A549 (cell line): Measurements from ENCODE around the gene SIGLEC9. TPM values are rescaled to one million over a fixed set of nuclear protein-coding genes. Genes with fewer than 3 reads are reported as not detected.

Experiments used
- ATAC-seq, 2 experiments: fragments of 200-7000 bp in 1 of 2; fragments of >200 bp in 1 of 2; cut with Nextera tagmentation in 1 of 2; cut with Tn5 transposase in 1 of 2; 3 replicates each; pipeline versions ENCODE4 v1.8.0 to v1.9.1; 2018 to 2020; ENCODE audit warnings: mild to moderate bottlenecking in 1 of 2, moderate library complexity in 1 of 2
- CTCF ChIA-PET: fragments of 300-600 bp; sonication (Branson Sonifier 250); formaldehyde crosslinking; extraction: SDS; loops from one replicate; lab custom pipeline; 2021; ENCODE audit warnings: antibody characterized with exemption, inconsistent platforms; lab: Yijun Ruan, JAX
- POLR2A ChIA-PET: fragments of 350-600 bp; formaldehyde crosslinking; extraction: SDS; loops from one replicate; lab custom pipeline; 2021; ENCODE audit warnings: antibody characterized with exemption, inconsistent platforms; lab: Yijun Ruan, JAX
- DNase-seq, 2 experiments: peaks; one replicate each; pipeline versions ENCODE4 v3.0.0 to v3.0.0-alpha.2; 2011 to 2016; ENCODE audit warnings: low read depth in 1 of 2, low spot score in 1 of 2
- FAIRE-seq: peaks from 2 replicates; lab custom pipeline; 2011; peaks lifted over from hg19 to GRCh38; lab: Jason Lieb, UNC
- H3K27ac ChIP-seq, 2 experiments: fragments of >200 bp; sonication (Bioruptor Twin); formaldehyde crosslinking; 3 replicates each; pipeline ENCODE4 v1.5.1; 2016 to 2017
- H3K4me1 ChIP-seq: fragments of >200 bp; sonication (Bioruptor Twin); formaldehyde crosslinking; 3 replicates; pipeline ENCODE4 v1.6.1; 2016
- H3K4me2 ChIP-seq: fragments of >200 bp; sonication (Bioruptor Twin); formaldehyde crosslinking; 3 replicates; pipeline ENCODE4 v1.6.1; 2016
- H3K4me3 ChIP-seq: fragments of >200 bp; sonication (Bioruptor Twin); formaldehyde crosslinking; 3 replicates; pipeline ENCODE4 v1.5.1; 2016
- H3K9me3 ChIP-seq: fragments of >200 bp; sonication (Bioruptor Twin); formaldehyde crosslinking; 3 replicates; pipeline ENCODE4 v1.6.1; 2016
- E2F6 ChIP-seq: IDR thresholded peaks from 2 replicates; pipeline ENCODE4 v1.6.1; 2012; ENCODE audit warnings: low read depth, borderline replicate concordance
- EHF ChIP-seq: fragments of 250-450 bp; sonication (Bioruptor Pico); IDR thresholded peaks from 2 replicates; pipeline ENCODE4 v1.5.0; 2020; ENCODE audit warnings: mild to moderate bottlenecking
- EHMT2 ChIP-seq: fragments of 200-600 bp; sonication (generic); IDR thresholded peaks from 2 replicates; pipeline ENCODE4 v1.6.1; 2016; ENCODE audit warnings: antibody characterized with exemption, low read depth, mild to moderate bottlenecking, moderate library complexity
- ELK1 ChIP-seq: fragments of 150-350 bp; IDR thresholded peaks from 2 replicates; pipeline ENCODE4 v1.6.1; 2014; ENCODE audit warnings: low read depth, mild to moderate bottlenecking, low read length
- EP300 ChIP-seq, 2 experiments: fragments of >200 bp; sonication (Bioruptor Twin); formaldehyde crosslinking; IDR thresholded peaks; 2 replicates in 1 of 2; 3 replicates in 1 of 2; pipeline ENCODE4 v1.6.1; 2016 to 2017
- ESRRA ChIP-seq: fragments of 150-350 bp; IDR thresholded peaks from 2 replicates; pipeline ENCODE4 v1.6.1; 2014; ENCODE audit warnings: mild to moderate bottlenecking, low read length, borderline replicate concordance
- FOSL2 ChIP-seq, 2 experiments: fragments of 450-650 bp in 1 of 2; fragments of >200 bp in 1 of 2; sonication (Bioruptor Twin) in 1 of 2; formaldehyde crosslinking; IDR thresholded peaks; 2 replicates each; pipeline versions ENCODE4 v1.5.0 to v1.6.1; 2016 to 2020; ENCODE audit warnings: mild to moderate bottlenecking in 1 of 2, moderate library complexity in 1 of 2
- GATA3 ChIP-seq: IDR thresholded peaks from 2 replicates; pipeline ENCODE4 v1.6.1; 2012; ENCODE audit warnings: borderline replicate concordance
- HES2 ChIP-seq: fragments of >200 bp; sonication (Bioruptor Twin); formaldehyde crosslinking; IDR thresholded peaks from 2 replicates; pipeline ENCODE4 v1.6.1; 2016
- HMGXB4 ChIP-seq: fragments of 250-450 bp; sonication (Bioruptor Pico); IDR thresholded peaks from 2 replicates; pipeline ENCODE4 v1.5.0; 2021; ENCODE audit warnings: mild to moderate bottlenecking, moderate library complexity, borderline replicate concordance
- HOXA7 ChIP-seq: fragments of 250-450 bp; sonication (Bioruptor Pico); IDR thresholded peaks from 2 replicates; pipeline ENCODE4 v1.5.0; 2020; ENCODE audit warnings: mild to moderate bottlenecking, moderate library complexity
- JUN ChIP-seq, 2 experiments: fragments of >200 bp; sonication (Bioruptor Twin); formaldehyde crosslinking; IDR thresholded peaks; 2 replicates in 1 of 2; 3 replicates in 1 of 2; pipeline ENCODE4 v1.6.1; 2016 to 2017
- JUNB ChIP-seq: fragments of >200 bp; sonication (Bioruptor Twin); formaldehyde crosslinking; IDR thresholded peaks from 2 replicates; pipeline ENCODE4 v1.6.1; 2016
- KDM1A ChIP-seq: fragments of 200-600 bp; sonication (generic); IDR thresholded peaks from 2 replicates; pipeline ENCODE4 v1.6.1; 2016; ENCODE audit warnings: low read depth, mild to moderate bottlenecking
- KDM5A ChIP-seq: fragments of 200-600 bp; sonication (generic); IDR thresholded peaks from 2 replicates; pipeline ENCODE4 v1.6.1; 2016; ENCODE audit warnings: antibody characterized with exemption, mild to moderate bottlenecking
- MAZ ChIP-seq: fragments of 150-350 bp; IDR thresholded peaks from 2 replicates; pipeline ENCODE4 v1.6.1; 2014; ENCODE audit warnings: antibody characterized with exemption, low read depth, low read length, borderline replicate concordance
- NFE2L2 ChIP-seq: fragments of 150-350 bp; conservative IDR thresholded peaks from 2 replicates; pipeline ENCODE4 v1.6.1; 2014; ENCODE audit warnings: low read length
- NR3C1 ChIP-seq: fragments of >200 bp; sonication (Bioruptor Twin); formaldehyde crosslinking; IDR thresholded peaks from 3 replicates; pipeline ENCODE4 v1.6.1; 2017
- PBX3 ChIP-seq: IDR thresholded peaks from 2 replicates; pipeline ENCODE4 v1.6.1; 2012
- POLR2AphosphoS2 ChIP-seq: conservative IDR thresholded peaks from 2 replicates; pipeline ENCODE4 v1.6.1; 2012; ENCODE audit warnings: low read length, improper control_type of control experiment, inconsistent platforms
- RCOR1 ChIP-seq: fragments of 150-350 bp; IDR thresholded peaks from 2 replicates; pipeline ENCODE4 v1.6.1; 2014; ENCODE audit warnings: antibody characterized with exemption, low read length, low read depth
- RFX5 ChIP-seq: fragments of 450-650 bp; IDR thresholded peaks from 2 replicates; pipeline ENCODE4 v1.7.1; 2014; ENCODE audit warnings: antibody characterized with exemption, mild to moderate bottlenecking, moderate library complexity
- SMC3 ChIP-seq: fragments of >200 bp; sonication (Bioruptor Twin); formaldehyde crosslinking; IDR thresholded peaks from 3 replicates; pipeline ENCODE4 v1.6.1; 2018; ENCODE audit warnings: inconsistent platforms
- SREBF2 ChIP-seq: fragments of 450-650 bp; IDR thresholded peaks from 2 replicates; pipeline ENCODE4 v1.6.1; 2014; ENCODE audit warnings: mild to moderate bottlenecking, moderate library complexity
- TFCP2L1 ChIP-seq: fragments of 250-450 bp; sonication (Bioruptor Pico); IDR thresholded peaks from 2 replicates; pipeline ENCODE4 v1.5.0; 2021; ENCODE audit warnings: mild to moderate bottlenecking
- ZSCAN20 ChIP-seq: fragments of 250-450 bp; sonication (Bioruptor Pico); IDR thresholded peaks from 2 replicates; pipeline ENCODE4 v1.8.0; 2022; ENCODE audit warnings: mild to moderate bottlenecking, moderate library complexity
- WGBS: methylation state at CpG from one replicate; pipeline ENCODE4 v1.1.6; 2017; ENCODE audit errors: missing lambda C conversion rate; 5-methylcytosine and 5-hydroxymethylcytosine counted together
- polyA plus RNA-seq, 4 experiments: library from polyadenylated mRNA; depleted of rRNA in 3 of 4; stranded (reverse); fragments of >200 nt; fragmentation: RNase III in 1 of 4; extraction: RNeasy Plus Mini Kit Qiagen cat#74134 plus additional on column Dnase treatment in 1 of 4; gene quantifications; 2 replicates in 3 of 4; 3 replicates in 1 of 4; pipeline ENCODE4 v1.2.3, GENCODE V29; 2011 to 2017

The SIGLEC9 gene
- polyA plus RNA-seq, 2 of the 4 experiments (the other 2 are of a cell fraction) = not detected

- H3K9me3 ChIP-seq = no peaks in the 10 kb centered on the region
- H3K4me1 ChIP-seq = peaks cover 10% of the 10 kb centered on the region; the same call in 1 of the 3 replicates
- no peak overlapping the region for H3K4me2 ChIP-seq
- no peak for TF ChIP-seq HOXA7 (CRISPR knock-in tag)
- no peak for TF ChIP-seq JUN (IDR thresholded peaks at IDR 0.05)
- TF ChIP-seq KDM5A = no peak
- no peak for TF ChIP-seq ZSCAN20 (CRISPR knock-in tag)
- CTCF ChIA-PET = interaction anchor here (2.2 kb wide), 1 partner anchor 78 kb away, joined by 8 read pairs; no protein-coding TSS in a partner anchor
- POLR2A ChIA-PET = no interaction called here
- FAIRE-seq (no peak), DNase-seq (no peak), ATAC-seq (no peak)
- 94% methylated on average over 20 of the region's 22 CpGs for WGBS
- H3K4me3 ChIP-seq = no peak overlapping the region
- no peak overlapping the region for H3K27ac ChIP-seq
Measured at GRCh38 chr19:51099047-51099382, 25.7 kb upstream of the SIGLEC9 start.

- Histone ChIP-seq H3K4me3 (no peak overlapping the region), H3K27ac (no peak overlapping the region), H3K4me1 (peaks cover 10% of the 10 kb centered on the region; the same call in 1 of the 3 replicates), H3K4me2 (no peak overlapping the region), H3K9me3 (no peaks in the 10 kb centered on the region)
- CTCF ChIA-PET = interaction anchor here (0.6 to 2.5 kb wide), 8 partner anchors 18 to 492 kb away, joined by 3 to 8 read pairs (median 4); no protein-coding TSS in a partner anchor
- no peak for DNase-seq
- TF ChIP-seq SREBF2 = no peak
- TF ChIP-seq MAZ = no peak
- no peak for TF ChIP-seq JUN (IDR thresholded peaks at IDR 0.05)
- no peak for TF ChIP-seq EHF (CRISPR knock-in tag)
- no peak for TF ChIP-seq HES2
- no peak for TF ChIP-seq RCOR1
- no peak for TF ChIP-seq POLR2AphosphoS2
- TF ChIP-seq KDM1A = no peak
- TF ChIP-seq GATA3 = no peak
- no peak for TF ChIP-seq EHMT2
- no peak for TF ChIP-seq NFE2L2
- TF ChIP-seq HMGXB4 = no peak
- POLR2A ChIA-PET = no interaction called here
- no peak for FAIRE-seq
- WGBS = 74% methylated on average over 3 of the region's 3 CpGs
- no peak for ATAC-seq
Measured at GRCh38 chr19:51100601-51101000, 24.1 kb upstream of the SIGLEC9 start.

GRCh38 chr19:51101171-51101865 is 23.4 kb upstream of the SIGLEC9 start:
- ATAC-seq (no peak), DNase-seq (no peak), FAIRE-seq (no peak)
- TF ChIP-seq ELK1 = no peak
- CTCF ChIA-PET = interaction anchor here (0.6 to 2.5 kb wide), 7 partner anchors 8 to 748 kb away, joined by 3 to 8 read pairs (median 5); no protein-coding TSS in a partner anchor
- Histone ChIP-seq H3K4me3 (no peak overlapping the region), H3K4me2 (no peak overlapping the region), H3K4me1 (peaks cover 10% of the 10 kb centered on the region; the same call in 1 of the 3 replicates), H3K27ac (no peak overlapping the region), H3K9me3 (no peaks in the 10 kb centered on the region)
- POLR2A ChIA-PET = no interaction called here
- 82% methylated on average over 5 of the region's 5 CpGs for WGBS

- Histone ChIP-seq H3K4me1 (peaks cover 7% of the 10 kb centered on the region), H3K9me3 (no peaks in the 10 kb centered on the region), H3K27ac (no peak overlapping the region), H3K4me2 (no peak overlapping the region), H3K4me3 (no peak overlapping the region)
- ATAC-seq = no peak
- CTCF ChIA-PET = interaction anchor here (1.0 to 1.2 kb wide), 2 partner anchors 8 to 433 kb away, joined by 4 to 5 read pairs; no protein-coding TSS in a partner anchor
- DNase-seq = no peak
- FAIRE-seq = no peak
- POLR2A ChIA-PET = no interaction called here
- 93% methylated on average over 7 of the region's 7 CpGs for WGBS
- TF ChIP-seq SMC3 (no peak), ESRRA (no peak), RFX5 (no peak), TFCP2L1 (CRISPR knock-in tag) (no peak), JUNB (no peak), PBX3 (no peak), EHMT2 (no peak), FOSL2 (IDR thresholded peaks at IDR 0.05) (no peak), FOSL2 (CRISPR knock-in tag; IDR thresholded peaks at IDR 0.05) (no peak), E2F6 (no peak), NR3C1 (no peak), ELK1 (no peak), EP300 (IDR thresholded peaks at IDR 0.05) (no peak)
Measured at GRCh38 chr19:51102991-51103390, 21.7 kb upstream of the SIGLEC9 start.
